Right forelimb (tissue), 1 donor: ENCODE measurements around the gene PHAX.
"Not testable (repeated sequence)": the region's sequence is repeated elsewhere in the genome, so short reads cannot be mapped to it uniquely, and the experiment has no call there.

Source experiments
- DNase-seq: peaks from one replicate; pipeline ENCODE4 v3.0.0-alpha.2; 2018

The PHAX gene, protein sequence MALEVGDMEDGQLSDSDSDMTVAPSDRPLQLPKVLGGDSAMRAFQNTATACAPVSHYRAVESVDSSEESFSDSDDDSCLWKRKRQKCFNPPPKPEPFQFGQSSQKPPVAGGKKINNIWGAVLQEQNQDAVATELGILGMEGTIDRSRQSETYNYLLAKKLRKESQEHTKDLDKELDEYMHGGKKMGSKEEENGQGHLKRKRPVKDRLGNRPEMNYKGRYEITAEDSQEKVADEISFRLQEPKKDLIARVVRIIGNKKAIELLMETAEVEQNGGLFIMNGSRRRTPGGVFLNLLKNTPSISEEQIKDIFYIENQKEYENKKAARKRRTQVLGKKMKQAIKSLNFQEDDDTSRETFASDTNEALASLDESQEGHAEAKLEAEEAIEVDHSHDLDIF

DNA sequence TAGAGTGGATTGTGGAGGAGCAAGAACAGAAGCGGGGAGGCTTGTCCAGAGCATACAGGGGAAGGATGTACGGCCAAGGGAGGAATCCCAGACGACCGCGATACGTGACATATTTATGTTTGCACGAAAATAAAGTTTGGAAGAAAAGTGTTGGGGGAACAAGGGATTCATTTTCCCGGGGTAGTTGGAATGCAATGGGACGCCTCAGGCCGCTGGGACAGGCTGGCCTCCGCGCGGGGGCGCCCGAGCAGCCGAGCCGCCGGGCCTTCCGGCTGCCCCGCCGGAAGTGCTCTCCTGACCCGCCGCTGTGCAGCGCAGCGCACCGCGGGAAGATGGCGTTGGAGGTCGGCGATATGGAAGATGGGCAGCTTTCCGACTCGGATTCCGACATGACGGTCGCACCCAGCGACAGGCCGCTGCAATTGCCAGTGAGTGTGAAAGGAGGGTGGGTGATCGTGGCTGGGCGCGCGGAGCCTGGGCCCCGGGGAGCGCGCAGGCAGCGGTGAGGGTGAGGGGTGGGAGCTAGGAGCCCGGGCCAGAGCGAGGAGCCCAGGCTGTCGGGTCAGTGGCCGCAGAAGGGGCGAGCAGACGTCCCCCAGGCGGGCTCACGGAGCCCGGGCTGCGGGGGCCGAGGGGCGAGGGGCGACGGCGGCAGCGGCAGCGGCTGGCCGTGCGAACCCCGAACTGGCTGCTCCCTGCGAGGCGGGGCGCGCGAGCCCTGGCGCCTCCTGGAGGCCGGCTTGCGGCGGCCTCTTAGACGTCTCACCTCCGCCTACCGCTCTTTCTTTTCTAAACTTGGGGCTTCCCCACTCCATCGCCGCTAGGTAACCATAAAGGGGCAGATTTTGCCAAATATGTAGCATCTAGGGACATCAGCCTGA, at the start of gene PHAX:
Gene PHAX, plus strand, starts transcription at position 317 of the 881 bp plus-strand sequence. Its CDS starts 16 bp downstream, at position 333.
- DNase-seq: peak; percentile 87

DNA sequence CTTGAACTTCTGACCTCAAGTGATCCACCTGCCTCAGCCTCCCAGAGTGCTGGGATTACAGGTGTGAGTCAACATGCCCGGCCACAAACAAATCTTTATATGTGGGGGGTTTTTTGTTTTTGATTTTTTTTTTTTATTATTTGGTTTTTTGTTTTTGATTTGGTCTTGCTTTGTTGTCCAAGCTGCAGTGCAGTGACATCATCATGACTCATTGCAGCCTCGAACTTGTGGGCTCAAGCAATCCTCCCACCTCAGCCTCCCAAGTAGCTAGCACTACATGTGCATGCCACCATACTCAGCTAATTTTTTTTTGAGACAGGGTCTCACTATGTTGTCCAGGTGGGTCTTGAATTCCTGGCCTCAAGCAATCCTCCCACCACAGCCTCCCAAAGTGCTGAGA, 48.1 kb upstream of the PHAX start:
- DNase-seq: no peak

DNA sequence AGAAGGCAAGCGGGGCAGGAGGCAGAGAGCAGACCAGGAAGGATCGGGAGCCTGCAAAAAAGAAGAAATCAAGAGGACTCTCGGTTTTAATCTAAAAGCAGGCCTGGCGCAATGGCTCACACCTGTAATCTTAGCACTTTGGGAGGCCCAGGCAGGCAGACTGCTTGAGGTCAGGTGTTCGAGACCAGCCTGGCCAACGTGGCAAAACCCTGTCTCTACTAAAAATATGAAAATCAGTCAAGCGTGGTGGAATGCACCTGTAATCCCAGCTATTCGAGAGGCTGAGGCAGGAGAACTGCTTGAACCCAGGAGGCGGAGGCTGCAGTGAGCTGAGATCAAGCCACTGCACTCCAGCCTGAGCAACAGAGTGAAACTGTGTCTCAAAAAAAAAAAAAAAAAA, 45.6 kb upstream of the PHAX start:
- not testable (repeated sequence) for DNase-seq

DNA sequence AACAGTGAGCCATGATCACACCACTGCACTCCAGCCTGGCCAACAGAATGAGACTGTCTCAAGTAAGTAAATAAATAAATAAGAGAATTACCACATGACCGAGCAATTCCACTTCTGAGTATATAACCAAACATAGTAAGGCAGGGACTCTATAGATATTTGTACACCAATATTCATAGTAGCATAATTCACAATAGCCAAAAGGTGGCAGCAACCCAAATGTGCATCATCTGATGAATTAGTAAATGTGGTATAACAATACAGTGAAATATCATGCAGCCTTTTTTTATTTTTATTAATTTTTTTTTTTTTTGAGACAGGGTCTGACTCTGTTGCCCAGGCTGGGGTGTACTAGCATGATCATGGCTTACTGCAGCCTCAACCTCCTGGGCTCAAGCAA, 38.8 kb upstream of the PHAX start:
- no peak for DNase-seq

DNA sequence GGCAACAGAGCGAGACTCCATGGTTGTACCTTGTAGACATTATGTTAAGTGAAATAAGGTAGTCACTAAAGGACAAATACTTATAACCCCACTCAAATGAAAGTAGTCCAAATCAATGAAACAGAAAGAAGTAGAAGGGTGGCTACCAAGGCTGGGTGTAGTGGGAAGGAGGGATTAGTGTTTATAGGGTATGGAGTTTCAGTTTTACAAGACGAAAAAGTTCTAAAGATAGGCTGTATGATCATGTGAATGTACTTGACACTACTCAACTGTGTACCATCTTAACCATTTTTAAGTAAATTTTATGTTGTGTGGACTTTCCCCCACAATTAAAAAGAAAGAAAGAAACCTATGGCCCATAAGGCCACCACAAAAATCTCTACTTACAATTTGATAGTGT, 37.9 kb upstream of the PHAX start:
- no peak for DNase-seq

DNA sequence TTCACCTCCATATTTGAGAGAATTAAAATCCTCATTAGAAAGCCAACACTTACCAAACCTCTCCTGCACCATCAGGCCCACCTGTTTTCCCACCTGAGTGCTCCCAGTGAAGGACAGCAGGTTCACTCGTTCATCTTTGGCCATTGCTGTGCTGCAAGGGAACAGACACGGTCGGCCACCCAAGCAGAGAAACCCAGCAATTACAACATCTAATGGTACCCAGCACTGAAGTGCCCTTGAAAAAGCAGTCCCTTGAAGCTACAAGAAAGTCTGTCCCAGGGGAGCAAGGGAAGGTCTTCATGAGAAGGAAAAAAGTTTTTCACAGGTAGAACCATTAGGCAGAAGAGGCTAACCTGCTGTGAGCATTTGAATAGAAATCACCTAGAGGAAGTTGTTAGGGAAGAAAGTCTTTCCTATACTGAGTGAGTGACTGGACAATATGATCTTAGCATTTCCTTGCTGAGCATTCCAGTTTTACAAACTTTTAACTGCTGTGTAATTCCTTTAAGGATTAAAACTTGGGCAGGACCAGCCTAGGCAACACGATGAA, 32.5 kb upstream of the PHAX start:
- DNase-seq: no peak

DNA sequence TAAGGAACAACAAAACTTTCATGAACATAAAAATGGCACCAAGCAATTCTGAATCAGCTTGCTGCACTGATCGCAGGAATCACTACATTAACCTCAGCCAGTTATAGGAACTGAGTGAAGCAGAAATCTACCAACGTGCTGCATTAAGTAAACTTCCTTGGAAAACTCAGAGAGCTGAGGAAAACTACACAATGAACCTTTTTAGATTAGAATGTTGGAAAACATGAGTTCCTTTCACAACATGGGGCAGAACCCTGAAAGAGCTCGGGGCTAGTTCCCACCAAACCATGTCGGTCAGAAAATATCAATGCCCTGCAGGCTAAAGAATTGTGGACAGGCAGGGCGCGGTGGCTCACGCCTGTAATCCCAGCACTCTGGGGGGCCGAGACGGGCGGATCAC, 25.1 kb upstream of the PHAX start:
- DNase-seq: no peak

DNA sequence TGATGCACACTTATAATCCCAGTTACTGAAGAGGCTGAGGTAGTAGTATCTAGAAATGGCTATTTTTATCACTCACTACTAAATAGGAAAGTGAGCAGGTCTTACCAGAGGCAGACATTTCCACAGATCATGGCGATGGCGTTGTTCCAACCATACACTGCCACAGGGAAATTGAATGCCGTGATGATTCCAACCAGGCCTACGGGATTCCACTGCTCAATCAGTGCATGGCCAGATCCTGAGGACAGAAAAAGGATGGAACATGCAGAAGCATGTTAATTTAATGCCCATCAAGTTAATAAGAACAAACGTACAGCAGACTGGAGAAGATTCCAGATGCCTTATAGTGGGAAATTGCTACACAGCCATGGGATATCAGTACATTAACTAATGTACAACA, 23.8 kb upstream of the PHAX start:
- DNase-seq: no peak

DNA sequence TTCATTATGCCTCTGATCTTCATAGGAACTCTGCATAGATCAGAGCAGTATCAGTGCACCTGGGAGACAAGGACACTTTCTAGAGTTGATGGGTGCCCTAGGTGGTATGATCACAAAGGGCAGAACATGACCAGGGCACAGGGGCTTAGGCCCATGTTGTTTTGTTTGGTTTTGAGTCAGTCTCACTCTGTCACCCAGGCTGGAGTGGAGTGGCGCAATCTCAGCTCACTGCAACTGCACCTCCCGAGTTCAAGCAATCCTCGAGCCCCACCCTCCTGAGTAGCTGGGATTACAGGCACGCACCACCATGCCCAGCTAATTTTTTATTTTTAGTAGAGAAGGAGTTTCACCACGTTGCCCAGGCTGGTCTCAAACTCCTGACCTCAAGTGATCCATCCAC, 23.3 kb upstream of the PHAX start:
- no peak for DNase-seq

DNA sequence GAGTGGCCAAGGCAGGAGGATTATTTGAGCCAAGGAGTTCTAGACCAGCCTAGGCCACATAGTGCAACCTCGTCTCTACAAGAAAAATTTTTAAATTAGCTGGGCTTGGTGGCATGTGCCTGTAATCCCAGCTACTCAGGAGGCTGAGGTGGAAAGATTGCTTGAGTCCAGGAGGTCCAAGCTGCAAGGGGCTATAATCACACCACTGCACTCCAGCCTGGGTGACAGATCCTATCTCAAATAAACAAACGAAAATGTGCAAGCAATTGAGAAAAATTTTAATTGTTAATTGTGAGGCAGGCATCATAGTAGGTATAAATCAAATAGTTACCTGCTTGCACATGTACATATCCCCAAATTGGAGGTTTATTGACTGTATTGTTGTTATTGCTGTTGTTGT, 21.0 kb upstream of the PHAX start:
- DNase-seq: no peak

DNA sequence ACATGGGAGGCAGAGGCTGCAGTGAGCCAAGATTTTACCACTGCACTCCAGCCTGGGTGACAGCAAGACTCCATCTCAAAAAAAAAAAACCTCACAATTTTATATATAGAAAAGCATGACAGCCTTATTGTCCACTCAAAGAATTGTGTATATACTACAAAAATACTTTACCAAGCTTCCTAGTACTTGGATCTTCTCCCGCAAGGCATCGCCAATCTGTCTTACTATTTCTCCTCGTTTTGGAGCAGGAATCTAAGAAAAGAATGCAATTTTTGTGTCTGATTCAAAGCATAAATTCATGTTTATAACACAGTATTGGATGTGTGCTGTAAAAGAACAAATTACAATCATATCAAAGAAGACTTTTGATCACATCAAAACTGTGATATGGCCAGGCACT, 17.0 kb upstream of the PHAX start:
- DNase-seq: no peak

DNA sequence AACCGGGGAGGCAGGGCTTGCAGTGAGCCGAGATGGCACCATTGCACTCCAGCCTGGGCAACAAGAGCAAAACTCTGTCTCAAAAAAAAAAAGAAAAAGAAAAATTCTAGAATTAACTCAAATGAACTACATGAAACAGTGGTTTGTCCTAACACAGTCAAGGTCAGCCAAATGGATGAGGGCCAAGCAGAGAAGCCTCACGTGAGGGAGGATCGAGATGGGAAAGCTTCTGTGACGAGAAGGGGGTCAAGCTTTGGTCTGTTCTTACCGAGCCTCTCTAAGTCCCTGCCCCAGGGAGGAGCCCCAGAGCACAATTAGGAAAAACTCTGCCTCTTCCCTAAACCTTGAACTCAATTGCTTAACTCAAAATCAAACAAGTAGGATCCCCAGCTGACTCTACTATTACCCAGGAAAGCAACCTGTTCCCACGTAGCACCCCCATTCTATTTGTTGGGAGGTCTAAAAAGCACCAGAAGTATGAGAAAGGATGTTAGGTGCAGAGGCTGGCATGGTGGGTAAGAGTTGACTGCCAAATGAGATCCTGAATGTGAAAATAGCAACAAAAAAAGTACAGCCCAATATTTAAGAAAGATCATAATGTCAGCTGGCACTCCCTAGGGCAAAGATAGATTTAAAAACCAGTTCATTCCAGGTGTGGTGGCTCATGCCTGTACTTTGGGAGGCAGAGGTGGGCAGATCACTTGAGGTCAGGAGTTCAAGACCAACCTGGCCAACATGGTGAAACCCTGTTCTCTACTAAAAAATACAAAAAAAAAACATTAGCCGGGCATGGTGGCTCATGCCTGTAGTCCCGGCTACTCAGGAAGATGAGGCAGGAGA, 13.0 kb upstream of the PHAX start:
- DNase-seq: no peak

DNA sequence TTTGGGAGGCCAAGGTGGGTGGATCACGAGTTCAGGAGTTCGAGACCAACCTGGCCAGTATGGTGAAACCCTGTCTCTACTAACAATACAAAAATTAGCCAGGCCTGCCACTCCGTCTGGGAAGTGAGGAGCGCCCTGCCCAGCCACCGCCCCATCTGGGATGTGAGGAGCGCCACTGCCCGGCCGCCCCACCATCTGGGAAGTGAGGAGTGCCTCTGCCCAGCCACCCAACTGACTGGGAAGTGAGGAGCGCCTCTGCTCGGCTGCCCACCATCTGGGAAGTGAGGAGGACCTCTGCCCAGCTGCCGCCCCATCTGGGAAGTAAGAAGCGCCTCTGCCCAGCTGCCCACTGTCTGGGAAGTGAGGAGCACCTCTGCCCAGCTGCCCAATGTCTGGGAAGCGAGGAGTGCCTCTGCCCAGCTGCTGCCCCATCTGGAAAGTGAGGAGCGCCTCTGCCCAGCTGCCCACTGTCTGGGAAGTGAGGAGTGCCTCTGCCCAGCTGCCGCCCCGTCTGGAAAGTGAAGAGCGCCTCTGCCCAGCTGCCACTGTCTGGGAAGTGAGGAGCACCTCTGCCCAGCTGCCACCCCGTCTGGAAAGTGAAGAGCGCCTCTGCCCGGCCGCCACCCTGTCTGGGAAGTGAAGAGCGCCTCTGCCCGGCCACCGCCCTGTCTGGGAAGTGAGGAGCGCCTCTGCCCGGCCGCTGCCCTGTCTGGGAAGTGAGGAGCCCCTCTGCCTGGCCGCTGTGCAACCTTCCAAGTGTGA, 11.0 kb upstream of the PHAX start:
- no peak for DNase-seq

DNA sequence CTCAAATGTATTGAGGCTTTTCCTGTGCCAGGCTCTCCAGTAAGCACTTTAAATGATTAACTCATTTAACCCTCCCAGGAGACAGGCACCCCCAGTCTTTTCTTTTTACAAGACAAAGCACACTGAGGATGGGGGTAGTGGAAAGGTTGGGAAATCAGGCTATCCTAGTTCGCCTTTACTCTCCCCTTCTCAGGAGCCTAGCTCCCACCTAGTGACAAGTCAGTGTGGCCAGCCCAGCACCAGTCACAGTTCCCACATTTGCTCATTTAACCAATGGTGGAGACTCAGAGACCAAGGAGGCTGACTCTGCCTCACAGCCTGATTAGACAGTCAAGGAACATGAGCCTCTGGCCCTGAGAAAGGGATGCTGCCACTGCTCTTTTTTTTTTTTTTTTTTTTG, 9.2 kb upstream of the PHAX start:
- no peak for DNase-seq

DNA sequence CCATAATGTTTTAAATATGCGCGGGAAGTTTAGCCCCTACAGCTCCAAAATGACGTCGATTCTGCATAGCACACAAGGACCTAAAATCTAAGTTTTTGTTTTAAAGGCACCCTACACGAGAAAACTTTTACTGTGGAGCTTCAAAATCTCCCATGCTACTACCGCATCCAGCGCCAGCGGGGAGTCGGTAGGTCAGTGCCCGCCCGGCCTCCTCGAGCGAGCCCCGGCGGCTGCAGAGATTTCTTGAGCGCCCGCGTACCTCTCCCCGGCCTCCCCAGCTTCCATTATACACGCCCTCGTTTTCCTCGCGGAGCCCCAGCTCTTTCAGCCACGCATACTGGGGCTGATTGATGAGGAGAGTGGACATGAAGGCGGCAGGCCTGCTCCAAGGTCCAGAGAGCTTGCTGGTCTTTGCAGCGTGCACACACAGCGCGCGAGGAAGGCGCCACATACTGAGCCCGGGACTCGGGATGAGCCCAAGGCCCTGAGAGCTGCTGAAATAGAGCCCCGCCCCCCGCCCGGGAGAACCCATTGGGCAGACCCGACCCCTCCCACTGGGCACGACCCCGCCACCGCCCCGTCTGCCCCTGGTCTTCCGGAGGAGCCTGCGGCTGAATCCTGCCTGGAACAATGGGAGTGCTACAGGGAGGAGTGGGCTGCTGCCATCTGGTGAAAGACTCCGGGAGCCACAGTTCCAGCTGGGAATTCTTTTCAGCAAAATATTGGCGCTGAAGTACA, 5.8 kb upstream of the PHAX start, which contains the start of gene ALDH7A1:
Gene ALDH7A1, minus strand, starts transcription at position 472 of the 738 bp plus-strand sequence. Its CDS starts 21 bp downstream, at position 451.
- peak; percentile 97 for DNase-seq

DNA sequence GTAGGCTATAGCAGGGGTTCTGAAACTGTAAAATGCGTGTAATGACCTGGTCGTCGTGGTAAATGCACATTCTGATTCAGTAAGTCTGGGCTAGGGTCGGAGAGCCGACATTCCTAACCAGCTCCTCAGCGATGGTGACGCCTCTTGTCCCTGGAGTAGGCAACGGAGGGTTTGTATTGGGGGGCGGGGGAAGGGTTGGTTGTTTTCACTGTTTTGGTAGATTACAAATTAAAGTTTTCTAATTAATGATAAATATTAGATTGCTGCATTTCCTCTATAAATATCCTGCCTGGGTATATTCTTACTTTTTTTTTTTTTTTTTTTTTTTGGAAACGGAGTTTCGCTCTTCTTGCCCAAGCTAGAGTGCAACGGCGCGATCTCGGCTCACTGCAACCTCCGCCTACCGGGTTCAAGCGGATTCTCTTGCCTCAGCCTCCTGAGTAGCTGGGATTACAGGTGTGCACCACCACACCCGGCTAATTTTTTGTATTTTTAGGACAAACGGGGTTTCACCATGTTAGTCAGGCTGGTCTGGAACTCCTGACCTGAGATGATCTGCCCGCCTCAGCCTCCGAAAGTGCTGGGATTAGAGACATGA, 5.2 kb upstream of the PHAX start:
- no peak for DNase-seq

DNA sequence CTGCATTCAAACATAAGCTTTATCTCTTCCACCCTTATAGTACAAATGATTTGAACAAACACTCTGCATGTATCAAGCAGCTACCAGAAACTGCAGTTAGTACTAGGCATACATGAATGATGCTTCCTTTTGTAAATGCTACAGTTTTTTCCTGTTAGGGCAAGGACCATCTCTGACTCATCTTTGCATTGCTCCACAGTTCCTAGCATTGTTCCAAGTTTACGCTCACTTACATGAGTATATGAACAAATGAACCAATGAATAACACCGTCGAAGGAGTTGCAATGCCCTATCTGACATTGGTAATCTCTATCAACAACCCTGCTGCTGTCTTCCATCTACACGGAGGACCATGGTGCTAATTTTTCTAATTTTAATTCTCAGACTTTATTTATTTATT, 3.6 kb upstream of the PHAX start:
- DNase-seq: no peak

DNA sequence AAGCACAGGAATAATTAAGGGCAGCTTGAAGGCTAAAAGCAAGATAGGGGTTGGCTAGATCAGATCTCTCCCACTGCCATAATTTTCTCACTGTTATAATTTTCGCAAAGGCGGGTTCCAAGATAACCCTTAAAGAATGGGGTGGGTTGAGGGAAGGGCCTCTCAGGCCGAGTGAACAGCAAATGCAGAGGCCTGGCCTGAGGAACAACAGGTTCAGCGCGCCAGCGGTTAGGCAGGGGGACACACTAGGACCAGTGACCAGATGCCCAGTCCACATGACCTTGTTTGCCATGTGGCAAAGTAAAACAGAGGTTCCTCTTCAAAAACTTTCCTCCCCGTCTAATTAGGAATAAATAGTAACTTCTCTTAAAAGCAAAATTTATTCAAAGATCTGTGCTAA, 1.2 kb upstream of the PHAX start:
- no peak for DNase-seq

DNA sequence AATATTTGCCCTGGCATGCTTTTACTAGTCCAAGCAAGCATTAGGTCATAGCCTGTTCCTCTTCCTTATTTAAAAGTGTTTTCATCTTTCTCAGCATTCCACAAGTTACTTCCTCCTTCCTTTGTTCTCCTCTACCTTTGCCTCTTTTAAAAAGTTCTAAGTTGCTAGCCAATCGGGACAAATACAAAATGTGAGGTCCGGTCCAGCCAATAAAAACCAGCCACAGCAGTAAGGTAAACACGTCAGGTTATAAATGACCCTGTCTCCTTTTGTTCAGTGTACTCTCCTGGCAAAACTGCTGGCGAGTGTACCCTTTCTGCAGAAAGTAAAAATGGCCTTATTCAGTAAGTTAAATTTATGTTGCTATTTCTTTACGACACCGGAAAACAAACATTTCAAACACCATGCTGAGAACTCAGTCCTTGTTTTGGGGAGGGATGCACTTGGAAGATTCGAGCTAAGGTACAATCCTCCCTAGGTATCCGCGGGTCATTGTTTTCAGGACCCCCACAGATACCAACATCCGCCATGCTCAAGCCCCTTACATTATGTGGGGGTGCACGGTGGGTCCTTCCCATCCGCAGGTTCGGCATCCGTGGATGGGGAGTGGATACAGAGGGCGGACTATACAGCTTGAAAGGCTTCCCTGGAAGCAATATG, 646 bp upstream of the PHAX start:
- DNase-seq: not testable (repeated sequence)

DNA sequence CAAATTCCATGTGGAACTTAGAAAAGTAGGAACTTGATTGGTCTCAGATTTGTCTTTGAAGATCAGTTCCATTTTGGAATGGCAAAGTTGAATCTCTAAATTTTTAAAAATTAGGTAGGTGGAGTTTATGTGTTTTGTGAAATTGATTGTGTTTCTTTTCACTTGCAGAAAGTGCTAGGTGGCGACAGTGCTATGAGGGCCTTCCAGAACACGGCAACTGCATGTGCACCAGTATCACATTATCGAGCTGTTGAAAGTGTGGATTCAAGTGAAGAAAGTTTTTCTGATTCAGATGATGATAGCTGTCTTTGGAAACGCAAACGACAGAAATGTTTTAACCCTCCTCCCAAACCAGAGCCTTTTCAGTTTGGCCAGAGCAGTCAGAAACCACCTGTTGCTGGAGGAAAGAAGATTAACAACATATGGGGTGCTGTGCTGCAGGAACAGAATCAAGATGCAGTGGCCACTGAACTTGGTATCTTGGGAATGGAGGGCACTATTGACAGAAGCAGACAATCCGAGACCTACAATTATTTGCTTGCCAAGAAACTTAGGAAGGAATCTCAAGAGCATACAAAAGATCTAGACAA, 2.8 kb downstream of the PHAX start:
- DNase-seq: no peak
